ENCODE results near the gene EMC1.
"Not testable (repeated sequence)": the region's sequence is repeated elsewhere in the genome, so short reads cannot be mapped to it uniquely, and the experiment has no call there.

The EMC1 gene

DNA sequence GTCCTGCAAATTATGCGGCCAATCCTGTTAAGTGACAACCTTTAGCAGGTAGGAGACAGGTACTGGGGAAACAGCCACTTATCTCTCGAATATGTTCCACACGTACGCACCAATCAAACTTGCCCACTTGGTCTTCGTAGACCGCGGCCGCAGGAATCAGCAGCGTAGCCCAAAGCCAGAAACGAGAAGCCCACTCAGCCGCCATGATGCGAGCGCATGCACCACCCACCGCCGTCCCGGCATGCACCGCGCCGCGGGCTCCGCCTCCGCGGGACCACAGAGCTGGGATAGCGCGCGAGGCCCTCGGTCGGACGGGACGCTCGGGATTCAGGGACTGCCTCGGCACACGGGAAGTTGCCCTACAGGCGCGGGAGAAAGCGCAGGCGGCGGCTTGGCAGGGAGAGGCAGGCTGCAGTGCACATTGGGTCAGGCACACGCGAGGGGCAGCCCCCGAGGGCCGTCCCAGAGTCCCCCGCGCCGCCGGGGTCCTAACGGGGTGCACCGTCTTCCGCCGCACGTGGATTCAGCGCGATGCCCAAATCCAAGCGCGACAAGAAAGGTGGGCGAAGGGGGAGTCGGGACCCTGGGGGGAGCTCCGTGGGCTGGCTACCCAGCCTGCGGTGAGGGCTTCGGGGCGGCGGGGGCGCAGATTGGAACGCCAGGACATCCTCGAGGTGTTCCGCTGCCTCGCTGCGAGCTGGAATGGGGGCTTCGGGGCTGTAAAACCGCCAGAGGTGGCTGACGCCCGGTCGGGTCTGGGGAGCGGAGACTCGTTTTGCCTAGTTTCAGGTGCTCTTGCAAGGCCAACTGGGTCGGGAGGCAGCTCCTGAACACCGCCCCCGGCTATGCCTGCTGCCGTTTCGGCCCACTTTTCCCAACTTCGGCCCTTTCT, at the start of gene EMC1, which contains the start of gene MRTO4:
Gene EMC1, minus strand, starts transcription at position 220 of the 892 bp plus-strand sequence. Its CDS starts 15 bp downstream, at position 205.
Gene MRTO4, plus strand, starts transcription at position 501 of the 892 bp plus-strand sequence. Its CDS starts 31 bp downstream, at position 532.
- DNase-seq: peak; percentile 87

GRCh38 chr1:19300211-19300610, 48.9 kb upstream of the EMC1 start:
- DNase-seq: no peak

DNA sequence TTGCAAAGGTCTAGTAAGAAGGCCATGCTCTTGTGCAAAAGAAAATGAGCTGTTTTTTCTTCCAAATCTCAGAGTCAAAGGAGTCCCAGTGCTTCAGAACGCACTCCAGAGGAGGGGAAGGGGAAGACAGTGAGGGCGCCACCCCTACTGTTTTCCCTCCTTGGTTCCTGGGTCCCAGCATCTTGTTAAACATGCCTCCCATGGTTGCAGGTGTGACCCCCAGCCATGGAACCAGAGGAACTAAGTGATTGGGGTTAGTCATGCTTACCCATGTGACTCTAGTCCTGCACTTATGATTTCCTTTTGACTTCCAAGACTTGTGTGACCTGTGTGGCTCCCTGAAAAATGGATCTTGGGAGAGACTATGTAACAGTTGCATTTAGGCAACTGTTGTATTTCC, 43.3 kb upstream of the EMC1 start:
- DNase-seq: no peak

DNA sequence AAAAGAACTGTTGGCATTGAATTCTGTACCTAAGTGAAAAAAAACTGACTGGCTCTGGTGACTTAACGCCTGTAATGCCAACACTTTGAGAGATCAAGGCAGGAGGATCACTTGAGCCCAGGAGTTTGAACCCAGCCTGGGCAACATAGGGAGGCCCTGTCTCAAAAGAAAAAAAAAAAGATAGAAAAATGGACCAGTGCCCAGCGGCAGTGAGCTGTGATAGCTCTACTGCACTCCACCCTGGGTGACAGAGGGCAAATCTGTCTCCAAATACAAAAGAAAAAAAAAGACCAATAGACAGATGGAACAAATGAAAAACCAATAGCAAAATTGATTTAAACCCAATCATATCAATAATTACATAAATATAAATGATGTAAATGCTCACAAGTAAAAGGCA, 37.9 kb upstream of the EMC1 start:
- DNase-seq: no peak

GRCh38 chr1:19288324-19289241, 37.3 kb upstream of the EMC1 start, which contains the start of gene AKR7A3:
Gene AKR7A3 (minus strand): TSS chr1:19288770. CDS start chr1:19288709, 61 bp downstream.
- peak; percentile 56 for DNase-seq

DNA sequence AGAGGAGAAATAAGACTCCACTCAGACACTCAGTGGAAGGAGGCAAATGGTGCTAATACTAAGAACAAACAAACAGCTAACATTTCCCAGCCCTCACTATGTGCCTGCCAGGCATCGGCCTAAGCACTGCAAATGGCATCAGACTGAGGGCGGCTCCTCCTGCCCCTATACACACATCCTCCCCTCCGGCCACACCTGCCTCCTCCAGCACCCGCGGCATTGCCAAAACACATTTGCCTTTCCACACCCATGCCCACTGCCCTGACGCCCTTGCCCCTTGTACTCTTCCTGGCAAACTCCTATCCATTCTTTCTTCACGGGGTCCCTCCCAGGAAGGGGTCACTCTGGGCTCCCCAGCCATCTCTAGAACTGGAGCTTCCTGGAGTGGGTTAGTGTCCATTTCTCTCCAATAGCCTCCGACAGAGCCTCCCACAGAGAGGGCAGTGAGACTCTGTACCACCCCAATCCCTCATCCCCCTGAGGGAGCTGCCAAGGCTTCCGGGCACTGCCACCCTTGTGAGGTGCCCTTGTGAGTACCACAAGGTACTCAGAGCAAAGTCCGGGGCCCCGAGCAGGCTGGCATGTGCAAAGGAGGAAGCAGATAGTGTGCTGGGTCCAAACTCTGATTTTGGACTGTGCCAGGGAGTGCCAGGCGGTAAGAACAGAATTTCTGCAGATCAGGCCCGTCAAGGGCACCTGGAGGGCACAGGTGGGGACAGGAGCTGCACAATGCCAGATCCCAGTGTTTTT, 36.3 kb upstream of the EMC1 start:
- DNase-seq: no peak

GRCh38 chr1:19285807-19286206, 34.5 kb upstream of the EMC1 start:
- not testable (repeated sequence) for DNase-seq

DNA sequence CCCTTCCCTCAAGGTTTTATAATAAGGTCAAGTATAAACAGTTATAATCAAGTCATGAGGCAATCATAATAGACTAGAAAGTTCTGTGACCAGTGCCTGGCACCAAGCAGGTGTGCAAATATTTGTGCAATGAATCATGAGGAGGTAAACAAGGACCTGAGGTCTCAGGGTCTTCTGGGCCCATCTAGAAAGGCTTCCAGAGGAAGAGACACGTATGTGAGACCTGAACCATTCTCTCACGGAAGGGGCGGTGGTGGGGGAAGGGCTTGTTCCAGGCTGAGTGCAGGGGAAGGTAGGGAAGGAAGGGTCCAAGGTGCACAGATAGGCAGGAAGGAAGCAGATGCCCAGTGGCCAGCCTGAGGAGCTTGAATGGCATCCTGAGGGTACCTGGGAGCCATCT, 34.0 kb upstream of the EMC1 start:
- DNase-seq: not testable (repeated sequence)

- DNase-seq: no peak
Observed at GRCh38 chr1:19284881-19285280, 33.6 kb upstream of the EMC1 start.

DNA sequence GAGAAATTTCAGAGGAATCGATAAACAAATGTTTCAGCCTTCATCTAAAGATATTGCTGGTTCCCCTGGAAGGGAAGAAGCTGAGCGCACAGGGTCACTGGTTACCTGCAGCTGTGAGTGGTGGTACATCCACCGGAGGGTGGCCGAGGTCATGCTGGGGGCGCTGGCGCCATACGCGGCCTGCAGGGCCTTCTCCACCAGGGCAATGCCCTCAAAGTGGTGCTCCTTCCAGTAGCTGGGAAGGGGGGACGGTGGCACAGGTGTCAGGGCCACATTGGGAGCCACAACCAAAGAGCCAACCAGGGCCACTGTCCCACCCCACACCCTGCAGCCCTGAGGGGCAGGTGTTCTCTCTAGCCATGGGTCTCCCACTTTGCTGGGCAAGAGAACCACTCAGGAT, 32.6 kb upstream of the EMC1 start:
- DNase-seq: no peak

DNA sequence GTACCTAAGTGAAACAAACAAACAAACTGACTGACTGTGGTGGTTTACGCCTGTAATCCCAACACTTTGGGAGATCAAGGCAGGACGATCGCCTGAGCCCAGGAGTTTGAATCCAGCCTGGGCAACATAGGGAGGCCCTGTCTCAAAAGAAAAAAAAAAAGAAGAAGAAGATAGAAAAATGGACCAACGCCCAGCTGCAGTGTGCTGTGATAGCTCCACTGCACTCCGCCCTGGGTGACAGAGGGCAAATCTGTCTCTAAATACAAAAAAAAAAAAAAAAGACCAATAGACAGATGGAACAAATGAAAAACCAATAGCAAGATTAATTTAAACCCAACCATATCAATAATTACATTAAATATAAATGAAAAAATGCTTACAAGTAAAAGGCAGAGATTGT, 23.3 kb upstream of the EMC1 start:
- no peak for DNase-seq

DNA sequence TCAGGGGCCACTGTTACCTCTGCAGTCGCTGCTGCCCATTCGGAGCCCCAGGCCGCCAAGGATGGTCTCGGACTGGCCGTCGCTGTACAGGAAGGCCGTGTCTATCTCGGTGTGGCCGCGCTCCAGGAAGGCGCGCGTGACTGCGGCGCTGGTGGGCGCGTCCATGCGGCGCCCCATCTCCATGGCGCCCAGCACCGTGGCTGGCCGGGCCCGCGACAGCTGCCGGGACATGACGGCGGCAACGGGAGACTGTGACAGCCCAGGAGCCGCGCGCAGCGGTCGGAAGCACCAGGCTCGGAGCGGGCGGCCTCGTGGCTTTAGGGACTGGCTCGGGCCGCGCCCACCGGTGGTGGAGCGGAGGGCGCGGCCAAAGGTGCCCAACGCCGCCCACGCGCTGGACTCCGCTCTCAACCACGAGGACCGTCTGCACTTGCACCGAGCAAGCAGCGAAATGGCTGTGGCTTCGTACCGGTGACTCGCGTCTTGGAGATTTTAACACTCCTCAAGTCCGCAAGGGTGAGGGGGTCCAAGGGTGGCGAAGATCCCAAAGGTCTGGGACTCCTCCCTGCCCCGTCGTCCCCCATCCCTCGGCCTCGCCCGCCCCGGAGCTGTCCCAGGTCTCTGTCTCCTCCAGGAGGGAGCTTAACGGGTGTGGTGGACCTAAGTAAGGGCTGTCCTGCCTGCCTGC, 22.7 kb upstream of the EMC1 start:
- not testable (repeated sequence) for DNase-seq

DNA sequence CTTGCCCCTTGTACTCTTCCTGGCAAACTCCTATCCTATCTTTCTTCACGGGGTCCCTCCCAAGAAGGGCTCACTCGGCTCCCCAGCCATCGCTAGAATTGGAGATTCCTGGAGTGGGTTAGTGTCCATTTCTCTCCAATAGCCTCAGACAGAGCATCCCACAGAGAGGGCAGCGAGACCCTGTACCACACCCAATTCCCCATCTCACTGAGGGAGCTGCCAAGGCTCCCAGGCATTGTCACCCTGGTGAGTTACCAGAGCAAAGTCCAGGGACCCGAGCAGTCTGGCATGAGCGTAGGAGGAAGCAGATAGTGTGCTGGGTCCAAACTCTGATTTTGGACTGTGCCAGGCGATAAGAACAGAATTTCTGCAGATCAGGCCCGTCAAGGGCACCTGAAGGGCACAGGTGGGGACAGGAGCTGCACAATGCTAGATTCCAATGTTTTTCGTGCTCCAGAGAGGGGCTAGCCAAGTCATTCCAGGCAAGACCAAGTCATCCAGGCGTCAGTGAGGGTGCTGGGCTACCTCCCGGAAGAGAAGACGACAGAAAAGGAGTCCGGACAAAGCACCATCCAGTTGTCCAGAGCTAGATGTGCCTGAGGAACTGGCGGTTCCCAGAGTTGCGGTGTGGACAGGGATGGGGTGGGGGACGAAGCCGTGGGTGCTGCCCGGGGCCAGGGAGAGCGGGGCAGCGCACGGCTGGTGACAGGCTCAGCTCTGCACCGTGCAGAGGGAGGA, 22.0 kb upstream of the EMC1 start:
- DNase-seq: no peak

- DNase-seq: no peak
Observed at GRCh38 chr1:19272064-19272463, 20.7 kb upstream of the EMC1 start.

DNA sequence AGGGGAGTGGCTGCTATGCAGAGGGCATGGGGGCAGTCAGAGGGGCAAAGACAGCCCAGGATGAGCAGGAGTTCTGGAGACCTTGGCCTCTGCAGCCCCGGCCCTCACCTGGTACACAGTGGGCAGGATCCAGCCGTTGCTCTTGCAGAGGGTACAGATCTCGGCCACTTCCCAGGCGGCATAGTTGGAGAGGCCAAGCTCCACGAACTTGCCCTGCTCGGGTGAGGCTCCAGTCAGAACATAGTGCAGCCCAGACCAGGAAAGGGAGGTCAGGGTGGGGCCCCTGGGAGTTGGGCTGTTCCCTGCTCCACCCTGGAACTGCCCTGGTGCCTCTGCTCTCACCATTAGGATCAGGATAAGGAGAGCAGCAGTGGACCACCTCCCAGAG, 19.0 kb upstream of the EMC1 start:
- not testable (repeated sequence) for DNase-seq

DNA sequence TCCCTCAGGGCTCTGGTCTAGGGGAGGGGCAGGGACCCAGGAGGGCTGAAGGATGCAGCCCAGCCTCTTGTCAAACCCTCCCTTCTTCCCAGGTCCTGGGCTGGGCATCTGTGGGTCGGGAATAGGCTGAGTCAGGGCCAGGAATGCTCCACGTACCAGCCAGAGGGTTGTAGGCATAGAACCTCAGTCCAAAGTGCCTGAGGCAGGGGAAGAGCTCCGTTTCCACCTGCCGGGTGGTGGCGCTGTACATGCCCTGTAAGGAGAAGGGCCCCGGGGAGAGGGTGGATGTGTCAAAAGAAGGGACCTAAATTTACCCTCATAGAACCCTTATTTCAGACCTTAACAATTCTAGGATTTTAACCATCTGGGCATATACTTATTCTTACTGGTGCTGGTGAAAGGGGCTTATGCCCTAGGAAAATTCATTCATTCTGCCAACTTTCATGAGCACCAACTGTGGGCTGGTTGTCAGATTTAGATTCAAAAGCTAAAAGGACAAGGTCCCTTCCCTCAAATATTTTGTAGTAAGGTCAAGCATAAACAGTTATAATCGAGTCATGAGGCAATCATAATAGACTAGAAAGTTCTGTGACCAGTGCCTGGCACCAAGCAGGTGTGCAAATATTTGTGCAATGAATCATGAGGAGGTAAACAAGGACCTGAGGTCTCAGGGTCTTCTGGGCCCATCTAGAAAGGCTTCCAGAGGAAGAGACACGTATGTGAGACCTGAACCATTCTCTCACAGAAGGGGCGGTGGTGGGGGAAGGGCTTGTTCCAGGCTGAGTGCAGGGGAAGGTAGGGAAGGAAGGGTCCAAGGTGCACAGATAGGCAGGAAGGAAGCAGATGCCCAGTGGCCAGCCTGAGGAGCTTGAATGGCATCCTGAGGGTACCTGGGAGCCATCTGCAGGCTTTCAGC, 18.4 kb upstream of the EMC1 start:
- DNase-seq: not testable (repeated sequence)

DNA sequence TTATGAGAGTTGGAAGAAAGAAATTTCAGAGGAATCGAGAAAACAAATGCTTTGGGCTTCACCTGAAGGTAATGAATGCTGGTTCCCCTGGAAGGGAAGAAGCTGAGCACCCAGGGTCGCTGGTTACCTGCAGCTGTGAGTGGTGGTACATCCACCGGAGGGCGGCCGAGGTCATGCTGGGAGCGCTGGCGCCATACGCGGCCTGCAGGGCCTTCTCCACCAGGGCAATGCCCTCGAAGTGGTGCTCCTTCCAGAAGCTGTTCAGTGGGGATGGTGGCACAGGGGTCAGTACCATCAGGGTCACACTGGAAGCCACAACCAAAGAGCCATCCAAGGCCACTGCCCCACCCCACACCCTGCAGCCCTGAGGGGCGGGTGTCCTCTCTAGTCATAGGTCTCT, 17.1 kb upstream of the EMC1 start:
- DNase-seq: no peak

DNA sequence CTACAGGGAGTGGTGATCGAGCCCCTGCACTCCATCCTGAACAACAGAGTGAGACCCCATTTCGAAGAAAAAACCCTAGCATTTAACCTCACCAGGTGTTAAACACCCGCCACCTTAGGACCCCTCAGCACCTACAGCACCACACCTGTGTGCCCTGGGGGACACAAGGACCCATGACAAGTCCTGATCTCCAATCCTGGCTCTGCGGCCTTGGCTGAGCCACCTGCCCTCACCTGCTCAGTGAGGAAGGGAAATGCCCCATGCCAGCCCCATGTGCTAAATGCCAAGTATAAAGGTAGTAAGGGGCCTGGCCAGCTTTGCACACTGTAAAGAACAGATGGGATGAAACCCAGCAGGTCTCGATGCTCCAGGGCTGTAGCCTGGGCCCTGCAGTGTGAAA, 11.4 kb upstream of the EMC1 start:
- no peak for DNase-seq

DNA sequence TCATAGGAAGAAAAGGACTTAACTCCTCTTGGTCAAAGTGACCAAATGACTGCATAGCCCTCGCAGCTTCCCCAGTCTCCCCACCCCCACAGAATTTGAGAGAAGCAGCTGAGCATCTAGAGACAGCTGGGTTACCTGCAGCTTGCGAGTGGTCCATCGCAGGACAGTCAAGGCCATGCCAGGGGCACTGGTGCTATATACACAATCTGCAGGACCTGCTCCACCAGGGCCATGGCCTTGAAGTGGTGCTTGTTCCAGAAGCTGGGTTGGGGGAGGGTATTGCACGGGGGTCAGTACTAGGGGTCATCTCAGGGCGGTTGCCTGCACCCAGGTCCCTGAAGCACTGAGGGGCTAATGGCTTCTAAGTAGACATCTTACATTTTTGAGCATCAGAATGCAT, 10.7 kb upstream of the EMC1 start:
- no peak for DNase-seq
